HG02759 (cell line): ENCODE data around the gene ZNF264.
A peak's percentile ranks its signal among the peaks of the same experiment; 100 is the strongest.
"Not testable (repeated sequence)": the region's sequence is repeated elsewhere in the genome, so short reads cannot be mapped to it uniquely, and the experiment has no call there.

Experiments
- ATAC-seq: cut with Tn5 transposase; IDR thresholded peaks from one replicate; pipeline ENCODE4 v1.9.1; 2021; ENCODE audit warnings: mild to moderate bottlenecking, moderate library complexity; ENCODE audit not compliant: unreplicated experiment

Gene ZNF264

GRCh38 chr19:57191141-57192076, at the start of gene ZNF264:
Gene ZNF264, plus strand, starts transcription at chr19:57191500. Its CDS starts 414 bp downstream, at chr19:57191914.
- peak; percentile 94 for ATAC-seq

GRCh38 chr19:57141699-57142098, 49.6 kb upstream of the ZNF264 start:
- no peak for ATAC-seq

GRCh38 chr19:57152921-57153320, 38.4 kb upstream of the ZNF264 start:
- no peak for ATAC-seq

- ATAC-seq: no peak
Observed at GRCh38 chr19:57161985-57162539, 29.2 kb upstream of the ZNF264 start.

DNA sequence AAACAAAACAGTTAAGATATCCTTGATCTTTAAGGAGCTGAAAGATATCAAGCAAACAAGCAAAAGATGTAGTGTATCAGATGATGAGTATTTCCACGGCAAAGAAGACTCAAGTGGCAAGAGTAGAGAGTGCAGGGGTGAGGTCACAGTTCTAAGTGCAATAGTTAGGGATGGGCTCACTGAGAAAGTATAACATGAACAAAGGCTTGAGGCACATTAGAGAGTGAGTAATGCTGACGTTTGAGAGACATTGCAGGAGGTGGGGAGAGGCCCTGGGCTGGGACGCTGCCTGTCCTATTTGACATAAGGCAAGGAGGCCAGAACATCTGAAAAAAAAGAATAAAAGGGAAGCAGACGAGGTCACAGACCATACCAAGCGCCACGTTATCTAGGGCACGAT, 25.5 kb upstream of the ZNF264 start:
- no peak for ATAC-seq

- no peak for ATAC-seq
Observed at GRCh38 chr19:57167385-57167784, 23.9 kb upstream of the ZNF264 start, which contains the start of gene DUXA. Gene DUXA, minus strand, starts transcription at chr19:57167485. Its CDS starts 42 bp downstream, at chr19:57167443.

DNA sequence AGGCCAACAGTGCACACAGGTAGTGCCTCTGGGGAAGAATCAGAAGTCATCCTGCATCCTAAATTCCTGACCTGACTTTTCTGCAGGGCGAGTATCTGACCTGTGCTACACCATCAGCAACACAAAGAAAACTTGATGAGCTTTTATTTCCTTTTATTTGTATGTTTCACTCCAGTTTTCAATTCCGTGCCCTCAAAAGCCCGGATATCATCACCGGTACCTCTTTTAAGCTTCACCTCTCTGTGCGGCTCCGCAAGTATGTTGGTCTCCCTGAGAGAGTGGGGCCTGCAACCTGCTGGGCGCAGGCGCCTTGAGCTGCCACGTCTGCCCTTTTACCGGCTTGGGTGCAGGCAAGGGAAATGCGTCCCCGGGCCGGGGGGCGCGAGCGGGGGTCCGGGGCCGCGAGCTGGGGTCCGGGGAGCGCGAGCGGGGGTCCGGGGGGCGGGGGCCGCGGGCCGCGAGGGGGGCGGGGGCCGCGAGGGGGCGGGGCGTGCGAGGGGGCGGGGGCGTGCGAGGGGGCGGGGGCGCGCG, 19.7 kb upstream of the ZNF264 start:
- ATAC-seq: no peak

GRCh38 chr19:57190301-57190700, 999 bp upstream of the ZNF264 start:
- no peak for ATAC-seq

DNA sequence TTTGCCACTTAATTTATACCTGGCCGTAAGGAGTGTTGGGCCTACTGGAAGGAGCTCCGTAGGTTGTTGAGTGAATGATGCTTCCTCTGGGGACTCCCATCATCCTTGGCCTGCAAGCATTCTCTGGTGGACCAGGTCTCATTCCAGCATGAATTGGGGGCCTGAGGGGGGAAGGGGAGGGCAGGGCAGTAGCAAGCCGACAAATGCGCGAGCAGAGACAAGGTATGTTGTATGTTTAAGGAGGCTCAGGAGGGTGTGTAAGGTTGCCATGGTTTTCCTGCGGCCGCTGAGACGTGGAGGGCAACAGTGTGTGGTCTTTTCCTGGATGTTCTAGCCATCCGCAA, 749 bp downstream of the ZNF264 start:
- ATAC-seq: no peak

DNA sequence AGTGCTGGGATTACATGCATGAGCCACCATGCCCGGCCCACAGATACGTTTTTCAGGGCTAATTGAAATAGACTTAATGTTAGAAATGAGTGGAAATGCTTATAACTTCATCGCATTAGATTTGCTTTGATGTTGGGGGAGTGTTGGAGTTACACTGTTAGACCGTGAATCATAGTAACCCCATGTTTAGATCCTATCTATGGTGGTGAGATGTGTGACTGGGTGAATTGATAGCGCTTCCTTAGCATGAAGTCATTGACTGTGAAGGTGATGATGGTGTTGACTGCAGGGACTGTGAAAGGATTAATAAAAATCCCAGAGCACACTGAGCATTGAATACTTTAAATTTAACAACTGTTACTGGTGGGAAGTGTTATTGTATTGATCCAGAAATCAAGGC, 1.7 kb downstream of the ZNF264 start:
- ATAC-seq: no peak

DNA sequence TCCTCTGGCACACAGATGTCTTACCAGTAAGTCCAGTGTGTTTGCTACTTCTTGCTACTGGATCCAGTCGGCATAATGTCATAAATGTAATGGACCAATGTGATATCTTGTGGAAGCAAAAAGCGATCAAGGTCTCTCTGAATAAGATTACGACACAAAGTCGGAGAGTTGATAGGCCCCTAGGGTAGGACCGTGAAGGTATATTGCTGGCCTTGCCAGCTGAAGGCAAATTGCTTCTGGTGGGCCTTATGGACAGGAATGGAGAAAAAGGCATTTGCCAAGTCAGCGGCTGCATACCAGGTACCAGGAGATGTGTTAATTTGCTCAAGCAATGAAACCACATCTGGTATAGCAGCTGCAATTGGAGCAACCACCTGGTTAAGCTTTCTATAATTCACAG, 6.6 kb downstream of the ZNF264 start:
- ATAC-seq: not testable (repeated sequence)

GRCh38 chr19:57202160-57202559, 10.9 kb downstream of the ZNF264 start:
- ATAC-seq: no peak

GRCh38 chr19:57210381-57210780, 19.1 kb downstream of the ZNF264 start:
- ATAC-seq: no peak

DNA sequence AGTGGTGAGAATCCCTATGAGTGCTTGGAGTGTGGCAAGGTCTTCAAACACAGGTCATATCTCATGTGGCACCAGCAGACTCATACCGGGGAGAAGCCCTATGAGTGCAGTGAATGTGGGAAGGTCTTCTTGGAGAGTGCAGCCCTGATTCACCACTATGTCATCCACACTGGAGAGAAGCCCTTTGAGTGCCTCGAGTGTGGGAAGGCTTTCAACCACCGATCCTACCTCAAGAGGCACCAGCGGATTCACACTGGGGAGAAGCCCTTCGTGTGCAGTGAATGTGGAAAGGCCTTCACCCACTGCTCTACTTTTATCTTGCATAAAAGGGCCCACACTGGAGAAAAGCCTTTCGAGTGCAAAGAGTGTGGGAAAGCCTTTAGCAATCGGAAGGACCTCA, 20.8 kb downstream of the ZNF264 start:
- no peak for ATAC-seq

GRCh38 chr19:57227502-57227901, 36.2 kb downstream of the ZNF264 start:
- no peak for ATAC-seq

GRCh38 chr19:57231686-57232085, 40.4 kb downstream of the ZNF264 start:
- no peak for ATAC-seq

DNA sequence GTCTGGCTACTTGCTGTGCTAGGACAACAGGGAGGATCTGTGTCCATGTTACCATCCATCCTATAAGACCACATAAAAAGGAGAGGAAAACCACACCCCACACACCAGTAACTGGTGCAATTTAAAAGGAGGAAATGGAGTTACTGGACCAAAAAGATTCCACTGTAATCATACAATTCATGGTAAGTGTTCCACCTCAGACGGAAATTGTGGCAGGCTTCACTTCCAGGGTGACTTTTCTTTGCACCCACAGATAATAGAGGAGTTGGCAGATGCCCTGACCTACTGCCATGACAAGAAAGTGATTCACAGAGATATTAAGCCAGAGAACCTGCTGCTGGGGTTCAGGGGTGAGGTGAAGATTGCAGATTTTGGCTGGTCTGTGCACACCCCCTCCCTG, 41.9 kb downstream of the ZNF264 start:
- ATAC-seq: no peak

DNA sequence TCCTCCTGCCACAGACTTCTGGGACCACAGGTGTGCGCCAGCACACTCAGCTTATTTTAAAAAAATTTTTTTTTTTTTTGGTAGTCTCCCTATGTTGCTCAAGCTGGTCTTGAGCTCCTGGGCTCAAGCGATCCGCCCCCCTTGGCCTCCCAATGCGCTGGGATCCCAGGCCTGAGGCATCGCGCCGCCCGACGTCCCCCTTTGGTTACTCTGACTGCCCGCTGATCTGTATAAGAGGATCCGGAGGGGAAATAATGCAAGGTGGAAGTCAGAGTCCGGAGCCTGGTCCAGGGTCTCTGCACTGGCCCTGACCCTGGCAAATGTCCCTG, 48.6 kb downstream of the ZNF264 start:
- no peak for ATAC-seq

DNA sequence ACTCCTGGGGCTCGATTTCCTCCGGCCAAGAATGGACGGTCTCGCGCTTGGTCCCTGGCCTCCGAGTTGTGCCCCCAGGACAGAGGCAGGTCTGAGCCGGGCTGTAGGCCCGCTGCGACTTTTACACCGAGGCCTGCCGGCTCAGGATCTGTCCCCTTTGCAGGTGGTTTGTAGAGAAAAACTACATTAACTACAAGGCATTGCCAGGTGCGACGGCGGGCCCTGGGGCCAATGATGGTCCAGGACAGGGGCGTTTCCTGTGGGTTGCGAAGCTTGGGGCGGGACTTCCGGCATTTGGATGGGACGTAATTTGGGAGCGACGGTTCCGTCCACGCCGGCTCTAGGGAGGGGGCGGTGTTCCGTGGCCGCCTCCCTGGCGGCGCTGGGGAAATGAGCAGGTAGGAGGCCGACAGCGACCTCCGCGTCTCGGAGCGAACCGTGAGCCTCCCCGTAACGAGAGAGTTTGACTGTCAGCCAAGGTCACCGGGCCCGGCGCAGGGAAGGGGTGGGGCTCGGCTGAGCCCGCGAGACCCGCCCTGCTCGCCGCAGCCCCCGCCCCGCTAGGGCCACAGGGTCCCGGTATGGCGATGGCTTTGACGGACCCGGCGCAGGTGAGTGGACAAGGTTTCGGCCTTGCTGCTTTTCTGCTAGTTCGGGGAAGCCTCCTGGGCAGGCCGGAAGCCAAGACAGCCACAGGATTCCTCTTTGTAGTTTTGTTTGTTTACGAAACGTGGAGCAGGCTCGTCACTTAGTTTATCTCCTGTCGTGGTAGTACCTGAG, 49.2 kb downstream of the ZNF264 start, which contains the start of gene ZNF805:
Gene ZNF805, plus strand, starts transcription at position 322 of the 780 bp plus-strand sequence. Its CDS starts 260 bp downstream, at position 582.
- peak; percentile 97 for ATAC-seq

DNA sequence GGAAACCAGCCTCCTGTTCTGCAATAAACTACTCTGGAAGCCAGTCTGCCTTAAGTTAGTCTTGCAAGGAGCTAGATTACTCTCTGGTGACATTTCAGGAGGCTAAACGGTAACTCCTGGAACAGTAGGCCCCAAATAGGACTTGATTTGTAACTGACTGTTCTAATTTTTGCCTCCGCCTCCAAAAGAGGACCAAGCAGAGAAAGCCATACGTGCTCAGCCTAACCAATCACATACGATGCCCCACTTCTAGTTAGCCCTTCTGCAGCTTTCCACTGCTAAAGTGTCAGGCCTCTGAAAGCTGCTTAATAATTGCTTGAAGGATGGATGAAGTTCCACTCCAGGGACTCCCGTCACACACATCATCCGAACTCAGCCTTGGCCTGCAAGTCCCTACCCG, 49.9 kb downstream of the ZNF264 start:
- ATAC-seq: no peak

GRCh38 chr19:57242821-57243220, 51.5 kb downstream of the ZNF264 start:
- no peak for ATAC-seq
